HG03196 (cell line): ENCODE data around the gene KRTAP5-11.
"Not testable (repeated sequence)": the region's sequence is repeated elsewhere in the genome, so short reads cannot be mapped to it uniquely, and the experiment has no call there.

Source experiments
- ATAC-seq: cut with Tn5 transposase; IDR thresholded peaks from one replicate; pipeline ENCODE4 v1.9.1; 2021; ENCODE audit not compliant: unreplicated experiment

KRTAP5-11 gene

GRCh38 chr11:71557257-71557656, 25.4 kb downstream of the KRTAP5-11 start:
- no peak for ATAC-seq

- no peak for ATAC-seq
These were observed 26.7 kb downstream of the KRTAP5-11 start for GRCh38 chr11:71556018-71556417.

- no peak for ATAC-seq
These were observed 27.2 kb downstream of the KRTAP5-11 start for GRCh38 chr11:71555508-71555907.

DNA sequence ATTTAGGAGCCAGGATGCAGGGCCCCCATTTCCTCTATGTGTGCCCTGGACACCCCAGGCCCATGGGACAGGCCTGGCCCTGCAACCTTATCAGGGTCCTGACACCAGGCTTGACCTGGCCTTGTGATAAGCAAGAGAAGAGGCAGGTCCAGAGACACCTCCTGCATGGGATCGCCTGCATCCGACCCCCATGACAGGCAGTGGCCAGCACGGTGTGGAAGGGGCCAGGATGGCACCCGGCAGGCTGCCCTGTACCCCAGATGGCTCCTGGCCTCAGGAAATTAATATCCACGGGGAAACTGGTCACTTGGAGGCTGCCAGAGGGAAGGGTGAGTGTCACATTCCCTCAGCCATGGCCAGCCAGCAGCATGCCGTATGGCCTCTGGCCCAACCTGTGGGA, 27.7 kb downstream of the KRTAP5-11 start:
- ATAC-seq, result no peak

GRCh38 chr11:71551711-71552110, 31.0 kb downstream of the KRTAP5-11 start:
- no peak for ATAC-seq

GRCh38 chr11:71548716-71549151, 33.9 kb downstream of the KRTAP5-11 start:
- ATAC-seq, result no peak

DNA sequence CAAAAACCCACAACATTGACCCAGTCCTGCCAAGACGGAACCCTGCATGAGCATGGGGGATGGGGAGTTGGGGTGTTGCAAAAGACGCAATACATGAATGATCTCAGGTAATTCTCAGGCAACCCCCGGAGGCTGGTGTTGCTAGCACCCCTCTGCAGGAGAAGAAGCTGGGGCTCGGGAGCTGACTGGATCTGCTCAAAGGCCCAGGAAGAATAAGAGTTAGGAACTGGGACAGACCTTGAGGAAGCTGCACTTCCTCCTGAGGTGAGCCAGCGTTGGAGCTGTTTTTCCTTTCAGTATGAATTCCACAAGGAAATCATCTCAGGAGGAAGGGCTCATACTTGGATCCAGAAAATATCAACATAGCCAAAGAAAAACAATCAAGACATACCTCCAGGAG, 34.6 kb downstream of the KRTAP5-11 start, which contains the start of gene KRTAP5-9:
Gene KRTAP5-9, plus strand, starts transcription at position 301 of the 400 bp plus-strand sequence. CDS start 238 bp downstream, outside the sequence.
- no peak for ATAC-seq

DNA sequence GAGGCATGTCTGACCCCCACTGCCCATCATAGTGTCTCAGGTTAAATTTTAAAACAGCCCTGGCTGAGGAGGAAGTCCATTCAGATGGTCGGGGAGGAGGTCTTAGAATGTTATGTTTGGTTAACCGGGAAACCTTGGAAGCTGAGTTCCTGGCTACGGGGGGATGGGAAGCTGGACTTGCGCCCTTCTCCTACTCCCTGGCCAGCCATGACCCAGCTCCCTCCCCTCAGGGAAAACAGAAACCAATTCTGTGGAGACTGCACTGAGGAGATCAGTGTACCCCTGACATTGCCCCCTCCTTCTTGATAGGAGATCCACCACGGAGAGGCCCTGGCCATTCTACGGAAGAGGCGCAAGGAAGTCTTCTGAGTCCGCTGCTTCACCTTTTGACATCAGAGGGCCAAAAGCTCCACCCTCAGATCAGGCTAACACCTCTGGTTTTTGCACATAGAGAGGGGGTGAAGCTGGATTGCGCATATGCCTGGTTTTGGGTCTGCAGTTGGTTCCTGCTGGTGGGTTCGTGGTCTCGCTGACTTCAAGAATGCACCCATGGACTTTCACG, 37.2 kb downstream of the KRTAP5-11 start:
- ATAC-seq, result no peak

DNA sequence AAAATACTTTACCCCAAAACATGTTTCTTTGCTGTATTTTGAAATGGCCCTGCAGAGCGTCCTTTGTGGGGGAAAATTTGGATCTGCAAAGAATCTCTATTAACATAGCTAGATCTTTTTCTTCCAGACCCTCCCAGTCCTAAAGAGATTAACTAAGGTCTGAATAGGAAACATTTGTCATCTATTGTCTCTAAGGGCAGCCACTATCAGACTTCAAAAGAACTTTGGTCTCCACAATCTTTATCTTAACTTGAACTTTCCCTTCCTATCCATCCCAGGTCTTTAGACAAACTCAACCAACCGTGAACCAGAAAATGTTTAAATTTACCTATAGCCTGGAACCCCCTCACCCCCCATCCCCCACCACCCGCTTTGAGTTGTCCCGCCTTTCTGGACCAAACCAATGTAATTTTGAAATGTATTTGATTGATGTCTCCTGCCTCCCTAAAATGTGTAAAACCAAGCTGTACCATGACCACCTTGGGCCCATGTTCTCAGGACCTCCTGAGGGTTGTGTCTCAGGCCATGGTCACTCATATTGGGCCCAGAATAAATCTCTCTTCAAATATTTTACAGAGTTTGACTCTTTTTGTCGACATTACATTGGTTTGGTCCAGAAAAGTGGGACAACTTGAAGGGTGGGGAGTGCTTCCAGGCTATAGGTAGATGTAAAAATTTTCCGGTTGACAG, 38.0 kb downstream of the KRTAP5-11 start:
- ATAC-seq, result no peak

DNA sequence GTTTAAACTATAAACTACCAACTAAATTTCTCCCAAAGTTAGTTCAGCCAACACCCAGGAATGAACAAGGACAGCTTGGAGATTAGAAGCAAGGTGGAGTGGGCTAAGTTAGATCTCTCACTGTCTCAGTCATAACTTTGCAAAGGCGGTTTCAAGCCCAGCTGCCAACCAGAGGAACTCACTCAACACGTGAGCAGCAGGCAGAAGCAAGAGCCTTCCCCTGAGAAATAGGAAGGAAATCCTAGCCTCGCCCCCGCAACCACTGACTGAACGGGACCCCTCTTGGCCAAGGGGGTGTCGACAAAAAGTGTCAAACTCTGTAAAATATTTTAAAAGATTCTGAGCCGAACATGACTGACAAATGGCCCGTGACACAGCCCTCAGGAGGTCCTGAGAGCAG, 38.8 kb downstream of the KRTAP5-11 start:
- ATAC-seq, result no peak

GRCh38 chr11:71542879-71543777, 39.5 kb downstream of the KRTAP5-11 start:
- ATAC-seq, result no peak

DNA sequence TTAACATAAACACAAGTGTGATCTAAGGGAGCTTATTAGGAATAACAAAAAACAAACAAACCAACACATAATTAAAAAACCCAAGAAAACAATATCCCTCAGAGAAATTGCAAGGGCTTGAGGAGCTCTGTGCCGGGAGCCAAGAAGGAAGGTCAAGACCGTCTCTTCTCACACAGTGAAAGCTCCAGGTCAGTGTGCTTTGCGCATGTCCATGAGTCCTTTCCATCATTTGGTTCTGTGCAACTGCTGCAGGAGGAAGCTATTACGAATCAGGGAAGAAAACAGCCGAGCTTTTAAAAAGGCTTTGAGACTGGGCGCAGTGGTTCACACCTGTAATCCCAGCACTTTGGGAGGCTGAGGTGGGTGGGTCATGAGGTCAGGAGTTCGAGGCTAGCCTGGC, 40.3 kb downstream of the KRTAP5-11 start:
- no peak for ATAC-seq

DNA sequence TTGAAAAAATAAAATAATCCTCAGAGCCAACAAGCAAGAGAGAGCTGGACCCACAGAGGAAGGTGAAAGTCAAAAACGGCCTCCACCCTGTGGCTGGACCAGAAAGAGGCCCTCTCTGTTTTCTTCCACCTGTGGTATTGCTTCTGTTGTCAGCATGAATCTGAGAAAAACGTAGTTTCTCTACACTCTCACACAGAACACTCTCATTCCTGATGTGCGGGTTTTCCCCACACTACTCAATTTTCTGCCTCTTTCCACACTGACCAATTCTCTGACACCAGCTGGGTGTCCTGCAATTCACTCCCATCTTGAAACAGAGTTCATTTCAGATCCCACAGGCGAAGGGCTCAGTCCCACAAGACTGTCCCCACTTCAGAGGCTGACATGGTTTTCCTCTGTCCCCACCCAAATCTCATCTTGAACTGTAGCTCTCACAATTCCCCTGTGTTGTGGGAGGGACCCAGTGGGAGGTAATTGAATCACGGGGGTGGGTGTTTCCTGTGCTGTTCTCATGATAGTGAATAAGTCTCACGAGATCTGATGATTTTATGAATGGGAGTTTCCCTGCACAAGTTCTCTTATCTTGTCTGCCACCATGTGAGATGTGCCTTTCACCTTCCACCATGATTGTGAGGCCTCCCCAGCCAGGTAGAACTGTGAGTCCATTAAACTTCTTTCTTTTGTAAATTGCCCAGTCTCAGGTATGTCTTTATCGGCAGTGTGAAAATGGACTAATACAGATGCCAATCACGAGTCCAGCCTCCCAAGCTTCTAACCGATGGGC, 42.0 kb downstream of the KRTAP5-11 start:
- ATAC-seq, result not testable (repeated sequence)

- not testable (repeated sequence) for ATAC-seq
These were observed 42.7 kb downstream of the KRTAP5-11 start for GRCh38 chr11:71539971-71540370.

DNA sequence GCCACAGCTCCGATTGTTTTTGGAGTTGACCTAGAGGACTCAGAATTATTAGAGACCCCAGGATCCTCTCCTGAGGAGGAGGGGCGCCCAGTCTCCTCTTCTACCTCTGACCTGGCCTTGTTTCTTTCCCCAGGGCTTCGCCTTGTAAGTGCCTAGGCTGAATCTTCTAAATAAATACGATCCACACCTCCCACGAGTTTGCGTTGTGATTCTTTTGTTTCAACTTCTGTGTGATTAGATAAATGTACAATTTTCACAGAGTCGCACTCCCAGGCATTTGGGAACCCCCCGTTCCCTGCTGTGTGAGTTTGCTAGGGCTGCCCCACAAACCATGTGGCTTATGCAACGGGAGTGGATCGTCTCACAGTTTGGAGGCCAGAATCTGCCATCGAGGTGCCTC, 43.7 kb downstream of the KRTAP5-11 start:
- no peak for ATAC-seq

- ATAC-seq, result no peak
These were observed 44.0 kb downstream of the KRTAP5-11 start for GRCh38 chr11:71538666-71538990.

DNA sequence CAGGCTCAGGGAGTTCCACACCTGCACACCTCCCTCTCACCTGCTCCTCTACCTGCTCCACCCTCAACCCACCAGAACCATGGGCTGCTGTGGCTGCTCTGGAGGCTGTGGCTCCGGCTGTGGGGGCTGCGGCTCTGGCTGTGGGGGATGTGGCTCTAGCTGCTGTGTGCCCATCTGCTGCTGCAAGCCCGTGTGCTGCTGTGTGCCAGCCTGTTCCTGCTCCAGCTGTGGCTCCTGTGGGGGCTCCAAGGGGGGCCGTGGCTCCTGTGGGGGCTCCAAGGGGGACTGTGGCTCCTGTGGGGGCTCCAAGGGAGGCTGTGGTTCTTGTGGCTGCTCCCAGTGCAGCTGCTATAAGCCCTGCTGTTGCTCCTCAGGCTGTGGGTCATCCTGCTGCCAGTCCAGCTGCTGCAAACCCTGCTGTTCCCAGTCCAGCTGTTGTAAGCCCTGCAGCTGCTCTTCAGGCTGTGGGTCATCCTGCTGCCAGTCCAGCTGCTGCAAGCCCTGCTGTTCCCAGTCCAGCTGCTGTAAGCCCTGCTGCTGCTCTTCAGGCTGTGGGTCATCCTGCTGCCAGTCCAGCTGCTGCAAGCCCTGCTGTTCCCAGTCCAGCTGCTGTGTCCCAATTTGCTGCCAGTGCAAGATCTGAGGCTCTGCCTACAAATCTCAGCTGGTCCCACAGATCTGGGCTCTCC, 44.6 kb downstream of the KRTAP5-11 start, which contains the start of gene KRTAP5-8:
Gene KRTAP5-8, plus strand, starts transcription at position 49 of the 689 bp plus-strand sequence. Its CDS starts 31 bp downstream, at position 80.
- ATAC-seq, result not testable (repeated sequence)

DNA sequence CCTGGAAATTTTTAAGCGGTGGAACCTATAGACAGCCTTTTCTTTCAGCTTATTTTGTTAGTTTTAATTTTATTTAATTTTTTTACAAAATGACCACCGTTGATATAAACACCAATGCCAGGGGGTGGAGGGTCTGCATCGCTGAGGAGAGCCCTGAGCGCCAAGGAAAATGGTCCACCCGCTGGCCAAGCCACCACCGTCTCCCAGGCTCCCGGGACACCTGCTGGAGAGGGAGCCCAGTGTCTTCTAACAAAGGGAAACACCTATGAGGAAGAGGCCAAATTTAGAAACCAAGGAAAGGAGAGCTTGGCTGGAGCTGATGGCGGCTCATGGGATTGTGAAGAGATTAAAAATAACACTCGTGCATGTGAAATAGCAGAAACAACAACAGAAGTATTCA, 45.1 kb downstream of the KRTAP5-11 start:
- no peak for ATAC-seq

GRCh38 chr11:71535825-71536224, 46.9 kb downstream of the KRTAP5-11 start:
- ATAC-seq, result no peak
